OCI-LY7 (cell line): Measurements from ENCODE around the gene TGFBI.

ENCODE experiments used
- CTCF ChIP-seq: fragments of 200-600 bp; sonication (generic); conservative IDR thresholded peaks from 2 replicates; pipeline ENCODE4 v1.5.1; 2014; ENCODE audit warnings: mild to moderate bottlenecking, antibody characterized with exemption, low read length, moderate library complexity, mixed read lengths
- EZH2phosphoT487 ChIP-seq: fragments of 200-600 bp; sonication (generic); IDR thresholded peaks from 2 replicates; pipeline ENCODE4 v1.6.1; 2018; ENCODE audit warnings: low read depth, borderline replicate concordance, mild to moderate bottlenecking, mixed run types, antibody characterized with exemption, low read length, moderate library complexity, mixed read lengths

GRCh38 chr5:135985951-135986350, 42.8 kb upstream of the TGFBI start:
- TF ChIP-seq EZH2phosphoT487 (no peak), CTCF (no peak)
